Osteocyte (in vitro differentiated cells): Measurements from ENCODE around the gene SP2. TPM values are rescaled to one million over a fixed set of nuclear protein-coding genes. Genes with fewer than 3 reads are reported as not detected.

ENCODE experiments used
- DNase-seq: peaks from one replicate; pipeline ENCODE4 v3.0.0; 2021; ENCODE audit warnings: mixed read lengths; ENCODE audit not compliant: unreplicated experiment; ENCODE audit errors: extremely low spot score
- H3K27ac Mint-ChIP-seq: one replicate; pipeline ENCODE4 v1.8.0; 2021; ENCODE audit warnings: mild to moderate bottlenecking, mixed read lengths; ENCODE audit not compliant: unreplicated experiment
- H3K27me3 Mint-ChIP-seq: one replicate; pipeline ENCODE4 v1.8.0; 2021; ENCODE audit warnings: mixed read lengths; ENCODE audit not compliant: unreplicated experiment
- H3K36me3 Mint-ChIP-seq: one replicate; pipeline ENCODE4 v1.8.0; 2021; ENCODE audit warnings: mixed read lengths; ENCODE audit not compliant: unreplicated experiment
- H3K4me1 Mint-ChIP-seq: one replicate; pipeline ENCODE4 v1.8.0; 2021; ENCODE audit warnings: mixed read lengths; ENCODE audit not compliant: unreplicated experiment
- H3K4me3 Mint-ChIP-seq: one replicate; pipeline ENCODE4 v1.8.0; 2021; ENCODE audit warnings: mild to moderate bottlenecking, moderate library complexity, mixed read lengths; ENCODE audit not compliant: unreplicated experiment
- H3K9me3 Mint-ChIP-seq: one replicate; pipeline ENCODE4 v1.8.0; 2021; ENCODE audit warnings: mixed read lengths; ENCODE audit not compliant: unreplicated experiment
- CTCF ChIP-seq: fragments of 200-600 bp; sonication (generic); IDR thresholded peaks from 2 replicates; pipeline ENCODE4 v1.5.0; 2021; ENCODE audit warnings: antibody characterized with exemption, mild to moderate bottlenecking, moderate library complexity
- total RNA-seq: library from RNA; stranded (reverse); gene quantifications from 2 replicates; pipeline ENCODE4 v1.2.1, GENCODE V29; 2021

The SP2 gene
- total RNA-seq, 1 donor from 2014 or later = 19.9 TPM

GRCh38 chr17:47899643-47900042 is 3.6 kb downstream of the SP2 start:
- Mint-ChIP-seq H3K4me3 (no peak overlapping the region), H3K27ac (no peak overlapping the region)
- TF ChIP-seq CTCF = no peak

DNA sequence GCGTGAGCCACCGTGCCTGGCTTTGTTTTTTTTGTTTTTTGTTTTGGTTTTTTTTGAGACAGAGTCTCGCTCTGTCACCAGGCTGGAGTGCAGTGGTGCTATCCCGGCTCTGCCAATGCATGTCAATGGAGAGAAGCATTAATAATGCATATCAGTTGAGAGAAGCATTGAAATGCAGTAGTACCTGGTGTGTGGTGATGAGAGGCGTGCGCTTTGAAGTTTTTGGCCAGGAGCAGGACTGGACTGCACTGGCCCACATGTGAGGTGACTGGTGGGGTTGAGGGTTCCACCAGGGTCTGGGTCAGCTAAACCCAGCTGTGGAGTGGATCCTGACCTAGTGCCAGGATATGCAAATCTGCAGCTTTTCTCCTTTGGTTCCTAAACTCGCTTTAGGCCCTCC is 5.4 kb downstream of the SP2 start:
- no peaks in the 10 kb centered on the region for H3K27me3 Mint-ChIP-seq
- H3K27ac Mint-ChIP-seq = no peak overlapping the region
- H3K9me3 Mint-ChIP-seq = no peaks in the 10 kb centered on the region
- H3K4me3 Mint-ChIP-seq = no peak overlapping the region
- peaks cover 56% of the 10 kb centered on the region for H3K4me1 Mint-ChIP-seq
- DNase-seq = no peak
- peaks cover 5% of the 10 kb centered on the region for H3K36me3 Mint-ChIP-seq
- TF ChIP-seq CTCF = no peak

More at GRCh38 chr17:47899643-47900042, 3.6 kb downstream of the SP2 start:
- H3K27me3 Mint-ChIP-seq = no peaks in the 10 kb centered on the region
- H3K36me3 Mint-ChIP-seq = peaks cover 5% of the 10 kb centered on the region
- peaks cover 45% of the 10 kb centered on the region for H3K4me1 Mint-ChIP-seq
- H3K9me3 Mint-ChIP-seq = no peaks in the 10 kb centered on the region
- DNase-seq = no peak

GRCh38 chr17:47902039-47902744 is 6.2 kb downstream of the SP2 start:
- no peak for DNase-seq
- peaks cover 6% of the 10 kb centered on the region for H3K36me3 Mint-ChIP-seq
- no peak overlapping the region for H3K4me3 Mint-ChIP-seq
- H3K4me1 Mint-ChIP-seq = peaks cover 51% of the 10 kb centered on the region
- no peak overlapping the region for H3K27ac Mint-ChIP-seq
- H3K27me3 Mint-ChIP-seq = no peaks in the 10 kb centered on the region
- TF ChIP-seq CTCF = no peak
- H3K9me3 Mint-ChIP-seq = no peaks in the 10 kb centered on the region

DNA sequence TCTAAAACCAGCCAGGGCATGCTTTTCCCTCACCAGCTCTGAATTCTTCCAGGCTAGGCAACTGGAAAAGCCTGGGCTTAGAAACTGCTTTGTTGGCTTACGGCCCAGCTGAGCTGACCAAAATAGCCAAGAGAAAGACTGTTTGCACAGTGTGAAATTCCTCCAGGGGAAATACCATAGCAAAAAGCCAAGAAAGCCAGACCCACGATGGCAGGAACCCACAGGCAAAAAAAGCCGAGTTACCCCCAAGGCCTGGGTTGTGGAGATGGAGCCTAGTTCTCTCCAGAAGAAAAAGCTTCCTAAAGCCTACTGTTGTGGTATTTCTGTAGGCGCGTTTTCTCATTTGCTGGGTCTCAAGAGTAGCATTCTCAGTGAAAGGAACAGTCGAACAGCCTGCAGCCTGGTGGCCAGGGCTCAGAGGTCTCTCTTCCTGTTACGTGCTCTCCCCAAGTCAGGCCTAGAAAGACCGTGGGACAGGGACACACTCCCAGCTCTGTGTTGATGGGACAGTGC is 9.2 kb downstream of the SP2 start:
- peak overlapping the region; percentile 85 for H3K27ac Mint-ChIP-seq
- peaks cover 44% of the 10 kb centered on the region for H3K4me1 Mint-ChIP-seq
- no peak for DNase-seq
- H3K9me3 Mint-ChIP-seq = no peaks in the 10 kb centered on the region
- peaks cover 11% of the 10 kb centered on the region for H3K36me3 Mint-ChIP-seq
- TF ChIP-seq CTCF = no peak
- H3K27me3 Mint-ChIP-seq = no peaks in the 10 kb centered on the region
- peak overlapping the region; percentile 27 for H3K4me3 Mint-ChIP-seq

DNA sequence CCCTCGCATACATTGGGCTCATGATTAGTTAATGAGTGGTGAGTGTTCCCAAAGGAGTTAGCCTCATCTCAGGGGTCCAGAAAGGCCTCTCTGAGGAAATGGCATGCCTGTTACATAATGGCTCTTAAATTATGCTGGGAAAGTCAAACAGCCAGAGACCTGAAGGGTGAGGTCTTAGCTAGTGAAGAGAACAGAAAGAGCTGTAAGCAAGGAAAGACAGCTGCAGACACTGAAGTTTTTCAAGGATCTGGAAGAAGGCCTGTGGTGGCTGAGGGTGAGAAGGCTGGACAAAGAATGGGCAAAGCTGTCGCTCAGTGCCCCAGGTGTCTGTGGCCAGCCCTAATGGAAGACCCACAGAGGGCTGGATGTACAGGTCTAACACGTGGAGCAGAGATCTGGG is 10.4 kb downstream of the SP2 start:
- Mint-ChIP-seq H3K4me3 (no peak overlapping the region), H3K4me1 (peaks cover 38% of the 10 kb centered on the region), H3K9me3 (no peaks in the 10 kb centered on the region), H3K27ac (peak overlapping the region; percentile 32), H3K36me3 (peaks cover 11% of the 10 kb centered on the region), H3K27me3 (no peaks in the 10 kb centered on the region)
- TF ChIP-seq CTCF = no peak
- DNase-seq = no peak
